A549 (cell line): ENCODE results near the gene CRYGN. TPM values are rescaled to one million over a fixed set of nuclear protein-coding genes. Genes with fewer than 3 reads are reported as not detected.

Experiments used
- ATAC-seq, 2 experiments: fragments of 200-7000 bp in 1 of 2; fragments of >200 bp in 1 of 2; cut with Nextera tagmentation in 1 of 2; cut with Tn5 transposase in 1 of 2; 3 replicates each; pipeline versions ENCODE4 v1.8.0 to v1.9.1; 2018 to 2020; ENCODE audit warnings: mild to moderate bottlenecking in 1 of 2, moderate library complexity in 1 of 2
- CTCF ChIA-PET: fragments of 300-600 bp; sonication (Branson Sonifier 250); formaldehyde crosslinking; extraction: SDS; loops from one replicate; lab custom pipeline; 2021; ENCODE audit warnings: antibody characterized with exemption, inconsistent platforms; lab: Yijun Ruan, JAX
- POLR2A ChIA-PET: fragments of 350-600 bp; formaldehyde crosslinking; extraction: SDS; loops from one replicate; lab custom pipeline; 2021; ENCODE audit warnings: antibody characterized with exemption, inconsistent platforms; lab: Yijun Ruan, JAX
- DNase-seq, 2 experiments: peaks; one replicate each; pipeline versions ENCODE4 v3.0.0 to v3.0.0-alpha.2; 2011 to 2016; ENCODE audit warnings: low read depth in 1 of 2, low spot score in 1 of 2
- FAIRE-seq: peaks from 2 replicates; lab custom pipeline; 2011; peaks lifted over from hg19 to GRCh38; lab: Jason Lieb, UNC
- H3K27ac ChIP-seq, 2 experiments: fragments of >200 bp; sonication (Bioruptor Twin); formaldehyde crosslinking; 3 replicates each; pipeline ENCODE4 v1.5.1; 2016 to 2017
- H3K4me1 ChIP-seq: fragments of >200 bp; sonication (Bioruptor Twin); formaldehyde crosslinking; 3 replicates; pipeline ENCODE4 v1.6.1; 2016
- H3K4me2 ChIP-seq: fragments of >200 bp; sonication (Bioruptor Twin); formaldehyde crosslinking; 3 replicates; pipeline ENCODE4 v1.6.1; 2016
- H3K4me3 ChIP-seq: fragments of >200 bp; sonication (Bioruptor Twin); formaldehyde crosslinking; 3 replicates; pipeline ENCODE4 v1.5.1; 2016
- H3K9me3 ChIP-seq: fragments of >200 bp; sonication (Bioruptor Twin); formaldehyde crosslinking; 3 replicates; pipeline ENCODE4 v1.6.1; 2016
- ATOH8 ChIP-seq: fragments of 250-450 bp; sonication (Bioruptor Pico); IDR thresholded peaks from 2 replicates; pipeline ENCODE4 v1.5.0; 2020; ENCODE audit warnings: low read depth, mild to moderate bottlenecking, moderate library complexity
- BHLHE40 ChIP-seq: IDR thresholded peaks from 2 replicates; pipeline ENCODE4 v1.6.1; 2012; ENCODE audit warnings: low read depth, low read length, inconsistent platforms
- CHD2 ChIP-seq: fragments of 150-350 bp; IDR thresholded peaks from 2 replicates; pipeline ENCODE4 v1.6.1; 2014; ENCODE audit warnings: low read length; ENCODE audit not compliant: partially characterized antibody
- CHD4 ChIP-seq: fragments of 200-600 bp; sonication (generic); IDR thresholded peaks from 2 replicates; pipeline ENCODE4 v1.6.1; 2016; ENCODE audit warnings: antibody characterized with exemption, mild to moderate bottlenecking, borderline replicate concordance
- EP300 ChIP-seq, 2 experiments: fragments of >200 bp; sonication (Bioruptor Twin); formaldehyde crosslinking; IDR thresholded peaks; 2 replicates in 1 of 2; 3 replicates in 1 of 2; pipeline ENCODE4 v1.6.1; 2016 to 2017
- FOSL2 ChIP-seq, 2 experiments: fragments of 450-650 bp in 1 of 2; fragments of >200 bp in 1 of 2; sonication (Bioruptor Twin) in 1 of 2; formaldehyde crosslinking; IDR thresholded peaks; 2 replicates each; pipeline versions ENCODE4 v1.5.0 to v1.6.1; 2016 to 2020; ENCODE audit warnings: mild to moderate bottlenecking in 1 of 2, moderate library complexity in 1 of 2
- HES2 ChIP-seq: fragments of >200 bp; sonication (Bioruptor Twin); formaldehyde crosslinking; IDR thresholded peaks from 2 replicates; pipeline ENCODE4 v1.6.1; 2016
- HEYL ChIP-seq: fragments of 250-450 bp; sonication (Bioruptor Pico); IDR thresholded peaks from 2 replicates; pipeline ENCODE4 v1.8.0; 2021; ENCODE audit warnings: mild to moderate bottlenecking, moderate library complexity
- HOXA7 ChIP-seq: fragments of 250-450 bp; sonication (Bioruptor Pico); IDR thresholded peaks from 2 replicates; pipeline ENCODE4 v1.5.0; 2020; ENCODE audit warnings: mild to moderate bottlenecking, moderate library complexity
- HOXB5 ChIP-seq: fragments of 250-450 bp; sonication (Bioruptor Pico); IDR thresholded peaks from 2 replicates; pipeline ENCODE4 v1.5.0; 2020; ENCODE audit warnings: mild to moderate bottlenecking, moderate library complexity
- JUNB ChIP-seq: fragments of >200 bp; sonication (Bioruptor Twin); formaldehyde crosslinking; IDR thresholded peaks from 2 replicates; pipeline ENCODE4 v1.6.1; 2016
- KDM1A ChIP-seq: fragments of 200-600 bp; sonication (generic); IDR thresholded peaks from 2 replicates; pipeline ENCODE4 v1.6.1; 2016; ENCODE audit warnings: low read depth, mild to moderate bottlenecking
- MYC ChIP-seq: IDR thresholded peaks from 2 replicates; pipeline ENCODE4 v1.6.1; 2012; ENCODE audit warnings: mild to moderate bottlenecking, inconsistent platforms, low read length, improper control_type of control experiment, borderline replicate concordance
- PBX3 ChIP-seq: IDR thresholded peaks from 2 replicates; pipeline ENCODE4 v1.6.1; 2012
- PHF8 ChIP-seq: fragments of 200-600 bp; sonication (generic); IDR thresholded peaks from 2 replicates; pipeline ENCODE4 v1.6.1; 2016; ENCODE audit warnings: low read depth, mild to moderate bottlenecking, antibody characterized with exemption, moderate library complexity, borderline replicate concordance
- POLR2AphosphoS2 ChIP-seq: conservative IDR thresholded peaks from 2 replicates; pipeline ENCODE4 v1.6.1; 2012; ENCODE audit warnings: low read length, improper control_type of control experiment, inconsistent platforms
- RAD21 ChIP-seq, 2 experiments: fragments of >200 bp in 1 of 2; sonication (Bioruptor Twin) in 1 of 2; formaldehyde crosslinking in 1 of 2; IDR thresholded peaks in 1 of 2; conservative IDR thresholded peaks in 1 of 2; 2 replicates in 1 of 2; 3 replicates in 1 of 2; pipeline ENCODE4 v1.6.1; 2012 to 2018; ENCODE audit warnings: inconsistent platforms in 1 of 2
- RARB ChIP-seq: fragments of 250-450 bp; sonication (Bioruptor Pico); IDR thresholded peaks from 2 replicates; pipeline ENCODE4 v1.8.0; 2021; ENCODE audit warnings: mild to moderate bottlenecking, moderate library complexity
- TFCP2L1 ChIP-seq: fragments of 250-450 bp; sonication (Bioruptor Pico); IDR thresholded peaks from 2 replicates; pipeline ENCODE4 v1.5.0; 2021; ENCODE audit warnings: mild to moderate bottlenecking
- USF2 ChIP-seq: fragments of 450-650 bp; IDR thresholded peaks from 2 replicates; pipeline ENCODE4 v1.6.1; 2014; ENCODE audit warnings: antibody characterized with exemption
- ZFP36 ChIP-seq: fragments of 450-650 bp; IDR thresholded peaks from 2 replicates; pipeline ENCODE4 v1.6.1; 2014; ENCODE audit warnings: borderline replicate concordance; ENCODE audit not compliant: partially characterized antibody
- WGBS: methylation state at CpG from one replicate; pipeline ENCODE4 v1.1.6; 2017; ENCODE audit errors: missing lambda C conversion rate; 5-methylcytosine and 5-hydroxymethylcytosine counted together
- polyA plus RNA-seq, 4 experiments: library from polyadenylated mRNA; depleted of rRNA in 3 of 4; stranded (reverse); fragments of >200 nt; fragmentation: RNase III in 1 of 4; extraction: RNeasy Plus Mini Kit Qiagen cat#74134 plus additional on column Dnase treatment in 1 of 4; gene quantifications; 2 replicates in 3 of 4; 3 replicates in 1 of 4; pipeline ENCODE4 v1.2.3, GENCODE V29; 2011 to 2017
- TF ChIP-seq, protein P1 (sequence below): IDR thresholded peaks from 2 replicates; pipeline ENCODE4 v1.6.1; 2012; ENCODE audit warnings: low read depth, borderline replicate concordance
- TF ChIP-seq, protein P2 (sequence below): fragments of 150-350 bp; IDR thresholded peaks from 2 replicates; pipeline ENCODE4 v1.6.1; 2014; ENCODE audit warnings: low read depth, mild to moderate bottlenecking, low read length

Gene CRYGN
- polyA plus RNA-seq, 2 of the 4 experiments (the other 2 are of a cell fraction): not detected

DNA sequence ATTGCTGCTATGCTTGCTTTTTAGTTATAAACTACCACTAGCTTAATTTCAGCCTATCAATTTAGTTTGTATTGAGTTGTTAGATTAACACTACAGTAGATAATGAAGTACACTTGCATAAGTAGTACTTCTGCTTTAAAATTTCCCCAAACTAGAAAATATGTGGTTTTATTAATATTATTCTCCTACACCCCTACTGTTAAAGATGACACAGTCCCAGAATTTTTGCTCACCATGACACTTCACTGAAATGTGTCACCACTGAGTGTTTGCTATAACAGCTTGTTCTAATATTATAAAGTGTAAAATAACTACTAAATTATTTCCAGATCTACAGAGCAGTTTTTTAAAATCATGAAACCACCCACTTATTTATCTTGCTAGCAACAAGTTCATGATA is 48.2 kb upstream of the CRYGN start:
- ATAC-seq (no peak), DNase-seq (no peak), FAIRE-seq (no peak)
- Histone ChIP-seq H3K4me1 (peaks cover 56% of the 10 kb centered on the region), H3K9me3 (no peaks in the 10 kb centered on the region), H3K4me3 (no peak overlapping the region), H3K4me2 (no peak overlapping the region)
- POLR2A ChIA-PET: no interaction called here
- TF ChIP-seq HES2 (no peak), FOSL2 (IDR thresholded peaks at IDR 0.05) (no peak), FOSL2 (CRISPR knock-in tag; IDR thresholded peaks at IDR 0.05) (no peak), MYC (no peak), PHF8 (no peak), HOXA7 (no peak), PBX3 (no peak), POLR2AphosphoS2 (no peak), USF2 (no peak), TFCP2L1 (no peak), ZFP36 (no peak), HEYL (CRISPR knock-in tag) (no peak), EP300 (IDR thresholded peaks at IDR 0.05) (no peak), BHLHE40 (no peak)
- TF ChIP-seq, protein P1, sequence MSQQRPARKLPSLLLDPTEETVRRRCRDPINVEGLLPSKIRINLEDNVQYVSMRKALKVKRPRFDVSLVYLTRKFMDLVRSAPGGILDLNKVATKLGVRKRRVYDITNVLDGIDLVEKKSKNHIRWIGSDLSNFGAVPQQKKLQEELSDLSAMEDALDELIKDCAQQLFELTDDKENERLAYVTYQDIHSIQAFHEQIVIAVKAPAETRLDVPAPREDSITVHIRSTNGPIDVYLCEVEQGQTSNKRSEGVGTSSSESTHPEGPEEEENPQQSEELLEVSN: no peak
- TF ChIP-seq, all 56 proteins: peak for 0
- CTCF ChIA-PET: no interaction called here
- H3K27ac ChIP-seq: no peak overlapping the region

GRCh38 chr7:151487228-151487627 is 47.3 kb upstream of the CRYGN start:
- TF ChIP-seq CHD2: no peak
- Histone ChIP-seq H3K9me3 (no peaks in the 10 kb centered on the region), H3K4me3 (no peak overlapping the region), H3K27ac (no peak overlapping the region), H3K4me1 (peaks cover 50% of the 10 kb centered on the region), H3K4me2 (no peak overlapping the region)
- FAIRE-seq (no peak), DNase-seq (no peak), ATAC-seq (no peak)
- ChIA-PET CTCF (interaction anchor here (1.4 kb wide), 1 partner anchor 136 kb away, joined by 3 read pairs; no protein-coding TSS in a partner anchor), POLR2A (no interaction called here)
- 94% methylated on average over 2 of the region's 2 CpGs for WGBS

DNA sequence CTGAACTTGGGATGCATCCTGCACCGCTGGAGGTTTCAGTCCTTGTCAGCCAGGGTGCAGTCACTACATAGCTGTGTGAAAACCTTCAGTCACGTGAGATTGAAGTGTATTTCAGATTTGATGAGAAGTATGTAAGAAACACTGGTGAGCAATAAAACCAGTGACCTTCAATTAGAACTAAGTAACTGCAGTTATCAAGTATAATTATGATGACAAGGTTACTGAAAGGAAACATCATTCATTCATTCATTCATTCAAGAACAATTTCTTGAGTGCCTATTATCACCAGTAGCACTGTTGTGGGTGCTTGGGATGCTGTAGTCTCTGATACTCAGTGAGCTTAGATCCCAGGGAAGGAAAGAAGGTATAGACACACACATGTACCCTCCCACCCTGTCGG is 46.1 kb upstream of the CRYGN start:
- no peak for DNase-seq
- Histone ChIP-seq H3K4me3 (no peak overlapping the region), H3K27ac (no peak overlapping the region), H3K4me1 (peaks cover 49% of the 10 kb centered on the region), H3K9me3 (no peaks in the 10 kb centered on the region), H3K4me2 (no peak overlapping the region)
- POLR2A ChIA-PET: no interaction called here
- CTCF ChIA-PET: interaction anchor here (0.6 to 3.7 kb wide), 3 partner anchors 30 to 205 kb away, joined by 4 to 14 read pairs (median 4); no protein-coding TSS in a partner anchor
- no peak for TF ChIP-seq RAD21 (conservative IDR thresholded peaks at IDR 0.05 in 1 of 2, IDR thresholded peaks at IDR 0.05 in 1 of 2)
- no peak for TF ChIP-seq HOXB5 (CRISPR knock-in tag)
- TF ChIP-seq HES2: no peak
- no peak for TF ChIP-seq HOXA7
- TF ChIP-seq, protein P2, sequence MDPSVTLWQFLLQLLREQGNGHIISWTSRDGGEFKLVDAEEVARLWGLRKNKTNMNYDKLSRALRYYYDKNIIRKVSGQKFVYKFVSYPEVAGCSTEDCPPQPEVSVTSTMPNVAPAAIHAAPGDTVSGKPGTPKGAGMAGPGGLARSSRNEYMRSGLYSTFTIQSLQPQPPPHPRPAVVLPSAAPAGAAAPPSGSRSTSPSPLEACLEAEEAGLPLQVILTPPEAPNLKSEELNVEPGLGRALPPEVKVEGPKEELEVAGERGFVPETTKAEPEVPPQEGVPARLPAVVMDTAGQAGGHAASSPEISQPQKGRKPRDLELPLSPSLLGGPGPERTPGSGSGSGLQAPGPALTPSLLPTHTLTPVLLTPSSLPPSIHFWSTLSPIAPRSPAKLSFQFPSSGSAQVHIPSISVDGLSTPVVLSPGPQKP: no peak
- no peak for TF ChIP-seq PHF8
- TF ChIP-seq RARB (CRISPR knock-in tag): no peak
- no peak for TF ChIP-seq KDM1A
- TF ChIP-seq JUNB: no peak
- no peak for TF ChIP-seq CHD4
- no peak for TF ChIP-seq ATOH8
- 95% methylated on average over 3 of the region's 3 CpGs for WGBS
- ATAC-seq: no peak
- FAIRE-seq: no peak
